SK-N-SH treated with all-trans-retinoic acid at 6 μM for 48 hours (cell line): Measurements from ENCODE around the gene MAPK14.

ENCODE experiments used
- ATAC-seq: fragments of 200-7000 bp; cut with Tn5 transposase; 3 replicates; pipeline ENCODE4 v1.9.1; 2020; ENCODE audit warnings: mild to moderate bottlenecking, moderate library complexity
- ARNTL ChIP-seq: fragments of 450-650 bp; formaldehyde crosslinking; IDR thresholded peaks from 2 replicates; pipeline ENCODE4 v1.5.0; 2020; ENCODE audit warnings: low read depth, mild to moderate bottlenecking, moderate library complexity, borderline replicate concordance
- BACH2 ChIP-seq: fragments of 250-450 bp; sonication (Bioruptor Pico); IDR thresholded peaks from 2 replicates; pipeline ENCODE4 v1.9.0; 2021; ENCODE audit warnings: mild to moderate bottlenecking, borderline replicate concordance
- CSDC2 ChIP-seq: fragments of 250-450 bp; sonication (Bioruptor Pico); IDR thresholded peaks from 2 replicates; pipeline ENCODE4 v1.5.0; 2020; ENCODE audit warnings: mild to moderate bottlenecking, moderate library complexity
- ESRRG ChIP-seq: fragments of 250-450 bp; sonication (Bioruptor Pico); IDR thresholded peaks from 2 replicates; pipeline ENCODE4 v1.6.1; 2021; ENCODE audit warnings: mild to moderate bottlenecking
- GLIS3 ChIP-seq: fragments of 250-450 bp; sonication (Bioruptor Pico); IDR thresholded peaks from 2 replicates; pipeline ENCODE4 v1.5.0; 2020; ENCODE audit warnings: mild to moderate bottlenecking, moderate library complexity
- ISL1 ChIP-seq: fragments of 250-450 bp; sonication (Bioruptor Pico); IDR thresholded peaks from 2 replicates; pipeline ENCODE4 v2.1.2; 2022; ENCODE audit warnings: mild to moderate bottlenecking, moderate library complexity
- OSR1 ChIP-seq: fragments of 250-450 bp; sonication (Bioruptor Pico); IDR thresholded peaks from 2 replicates; pipeline ENCODE4 v1.8.0; 2022; ENCODE audit warnings: moderate library complexity, mild to moderate bottlenecking, inconsistent platforms
- RARB ChIP-seq: fragments of 250-450 bp; sonication (Bioruptor Pico); IDR thresholded peaks from 2 replicates; pipeline ENCODE4 v1.8.0; 2021; ENCODE audit warnings: mild to moderate bottlenecking, moderate library complexity
- SNAI2 ChIP-seq: fragments of 250-450 bp; sonication (Bioruptor Pico); IDR thresholded peaks from 2 replicates; pipeline ENCODE4 v1.5.0; 2020; ENCODE audit warnings: mild to moderate bottlenecking, moderate library complexity
- TCF4 ChIP-seq: fragments of 250-450 bp; sonication (Bioruptor Pico); IDR thresholded peaks from 2 replicates; pipeline ENCODE4 v1.8.0; 2021; ENCODE audit warnings: mild to moderate bottlenecking, moderate library complexity, borderline replicate concordance
- TOX ChIP-seq: fragments of 250-450 bp; sonication (Bioruptor Pico); IDR thresholded peaks from 2 replicates; pipeline ENCODE4 v1.8.0; 2021; ENCODE audit warnings: mild to moderate bottlenecking, moderate library complexity, borderline replicate concordance
- ZFP3 ChIP-seq: fragments of 250-450 bp; sonication (Bioruptor Pico); IDR thresholded peaks from 2 replicates; pipeline ENCODE4 v1.5.0; 2020; ENCODE audit warnings: mild to moderate bottlenecking, moderate library complexity
- ZFP30 ChIP-seq: fragments of 450-650 bp; formaldehyde crosslinking; IDR thresholded peaks from 2 replicates; pipeline ENCODE4 v1.5.0; 2022; ENCODE audit warnings: mild to moderate bottlenecking, moderate library complexity
- ZNF565 ChIP-seq: fragments of 450-650 bp; formaldehyde crosslinking; conservative IDR thresholded peaks from 2 replicates; pipeline ENCODE4 v1.5.0; 2020; ENCODE audit warnings: low read depth, mild to moderate bottlenecking, moderate library complexity
- ZNF70 ChIP-seq: fragments of 450-650 bp; formaldehyde crosslinking; IDR thresholded peaks from 2 replicates; pipeline ENCODE4 v1.5.0; 2020; ENCODE audit warnings: mild to moderate bottlenecking, moderate library complexity
- ZNF8 ChIP-seq: fragments of 450-650 bp; formaldehyde crosslinking; IDR thresholded peaks from 2 replicates; pipeline ENCODE4 v1.5.0; 2020; ENCODE audit warnings: mild to moderate bottlenecking, moderate library complexity
- TF ChIP-seq, protein P1 (sequence below): fragments of 250-450 bp; sonication (Bioruptor Pico); IDR thresholded peaks from 2 replicates; pipeline ENCODE4 v1.5.0; 2020; ENCODE audit warnings: mild to moderate bottlenecking, moderate library complexity
- TF ChIP-seq, protein P2 (sequence below): fragments of 250-450 bp; sonication (Bioruptor Pico); IDR thresholded peaks from 2 replicates; pipeline ENCODE4 v1.5.1; 2020; ENCODE audit warnings: low read depth, mild to moderate bottlenecking, moderate library complexity
- TF ChIP-seq, protein P3 (sequence below): fragments of 250-450 bp; sonication (Bioruptor Pico); IDR thresholded peaks from 2 replicates; pipeline ENCODE4 v1.8.0; 2021; ENCODE audit warnings: low read depth, mild to moderate bottlenecking, moderate library complexity, borderline replicate concordance
- TF ChIP-seq, protein P4 (sequence below): fragments of 250-450 bp; sonication (Bioruptor Pico); IDR thresholded peaks from 2 replicates; pipeline ENCODE4 v1.8.0; 2020; ENCODE audit warnings: mild to moderate bottlenecking, moderate library complexity, borderline replicate concordance

MAPK14 gene

DNA sequence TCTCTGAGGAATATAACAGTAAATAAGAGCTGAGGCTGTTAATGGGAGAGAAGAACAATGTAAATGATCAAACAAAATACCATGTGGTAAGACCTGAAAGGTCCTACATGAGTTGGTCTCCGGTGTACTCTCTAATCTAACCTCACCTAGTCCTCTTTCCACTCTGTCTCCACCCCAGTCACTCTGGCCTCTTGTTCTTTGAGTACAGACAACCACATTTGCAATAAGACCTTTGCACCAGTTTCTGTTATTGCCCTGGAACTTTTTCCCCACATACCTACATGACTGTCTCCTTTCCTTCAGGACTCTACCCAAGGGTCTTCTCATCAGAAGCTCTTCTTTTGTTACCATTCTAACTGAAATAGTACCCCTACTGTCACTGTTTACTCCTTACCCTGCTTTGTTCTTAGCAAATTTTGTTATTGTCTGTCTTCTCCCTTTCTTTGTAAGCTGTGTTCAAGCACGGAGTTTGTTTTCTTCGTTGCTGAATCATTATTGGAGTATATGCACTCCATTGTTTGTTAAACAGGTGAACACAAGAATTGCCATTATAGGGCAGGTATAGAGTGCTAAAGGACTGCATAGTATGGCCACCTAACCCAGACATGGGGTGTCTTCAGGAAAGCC is 37.3 kb downstream of the MAPK14 start:
- no peak for ATAC-seq
- TF ChIP-seq ARNTL (CRISPR knock-in tag) (no peak), GLIS3 (CRISPR knock-in tag) (no peak), SNAI2 (CRISPR knock-in tag) (no peak), ZFP30 (CRISPR knock-in tag) (no peak), ISL1 (no peak), ZNF8 (CRISPR knock-in tag) (no peak), OSR1 (CRISPR knock-in tag) (no peak), ZNF565 (CRISPR knock-in tag) (no peak), ZFP3 (CRISPR knock-in tag) (no peak), BACH2 (CRISPR knock-in tag) (no peak), ZNF70 (no peak), TOX (CRISPR knock-in tag) (no peak), CSDC2 (CRISPR knock-in tag) (no peak), RARB (no peak), ESRRG (CRISPR knock-in tag) (no peak)
- TF ChIP-seq, protein P1, sequence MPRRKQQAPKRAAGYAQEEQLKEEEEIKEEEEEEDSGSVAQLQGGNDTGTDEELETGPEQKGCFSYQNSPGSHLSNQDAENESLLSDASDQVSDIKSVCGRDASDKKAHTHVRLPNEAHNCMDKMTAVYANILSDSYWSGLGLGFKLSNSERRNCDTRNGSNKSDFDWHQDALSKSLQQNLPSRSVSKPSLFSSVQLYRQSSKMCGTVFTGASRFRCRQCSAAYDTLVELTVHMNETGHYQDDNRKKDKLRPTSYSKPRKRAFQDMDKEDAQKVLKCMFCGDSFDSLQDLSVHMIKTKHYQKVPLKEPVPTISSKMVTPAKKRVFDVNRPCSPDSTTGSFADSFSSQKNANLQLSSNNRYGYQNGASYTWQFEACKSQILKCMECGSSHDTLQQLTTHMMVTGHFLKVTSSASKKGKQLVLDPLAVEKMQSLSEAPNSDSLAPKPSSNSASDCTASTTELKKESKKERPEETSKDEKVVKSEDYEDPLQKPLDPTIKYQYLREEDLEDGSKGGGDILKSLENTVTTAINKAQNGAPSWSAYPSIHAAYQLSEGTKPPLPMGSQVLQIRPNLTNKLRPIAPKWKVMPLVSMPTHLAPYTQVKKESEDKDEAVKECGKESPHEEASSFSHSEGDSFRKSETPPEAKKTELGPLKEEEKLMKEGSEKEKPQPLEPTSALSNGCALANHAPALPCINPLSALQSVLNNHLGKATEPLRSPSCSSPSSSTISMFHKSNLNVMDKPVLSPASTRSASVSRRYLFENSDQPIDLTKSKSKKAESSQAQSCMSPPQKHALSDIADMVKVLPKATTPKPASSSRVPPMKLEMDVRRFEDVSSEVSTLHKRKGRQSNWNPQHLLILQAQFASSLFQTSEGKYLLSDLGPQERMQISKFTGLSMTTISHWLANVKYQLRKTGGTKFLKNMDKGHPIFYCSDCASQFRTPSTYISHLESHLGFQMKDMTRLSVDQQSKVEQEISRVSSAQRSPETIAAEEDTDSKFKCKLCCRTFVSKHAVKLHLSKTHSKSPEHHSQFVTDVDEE (CRISPR knock-in tag) = no peak
- TF ChIP-seq, protein P2, sequence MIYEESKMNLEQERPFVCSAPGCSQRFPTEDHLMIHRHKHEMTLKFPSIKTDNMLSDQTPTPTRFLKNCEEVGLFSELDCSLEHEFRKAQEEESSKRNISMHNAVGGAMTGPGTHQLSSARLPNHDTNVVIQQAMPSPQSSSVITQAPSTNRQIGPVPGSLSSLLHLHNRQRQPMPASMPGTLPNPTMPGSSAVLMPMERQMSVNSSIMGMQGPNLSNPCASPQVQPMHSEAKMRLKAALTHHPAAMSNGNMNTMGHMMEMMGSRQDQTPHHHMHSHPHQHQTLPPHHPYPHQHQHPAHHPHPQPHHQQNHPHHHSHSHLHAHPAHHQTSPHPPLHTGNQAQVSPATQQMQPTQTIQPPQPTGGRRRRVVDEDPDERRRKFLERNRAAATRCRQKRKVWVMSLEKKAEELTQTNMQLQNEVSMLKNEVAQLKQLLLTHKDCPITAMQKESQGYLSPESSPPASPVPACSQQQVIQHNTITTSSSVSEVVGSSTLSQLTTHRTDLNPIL (CRISPR knock-in tag) = no peak
- TF ChIP-seq, protein P3, sequence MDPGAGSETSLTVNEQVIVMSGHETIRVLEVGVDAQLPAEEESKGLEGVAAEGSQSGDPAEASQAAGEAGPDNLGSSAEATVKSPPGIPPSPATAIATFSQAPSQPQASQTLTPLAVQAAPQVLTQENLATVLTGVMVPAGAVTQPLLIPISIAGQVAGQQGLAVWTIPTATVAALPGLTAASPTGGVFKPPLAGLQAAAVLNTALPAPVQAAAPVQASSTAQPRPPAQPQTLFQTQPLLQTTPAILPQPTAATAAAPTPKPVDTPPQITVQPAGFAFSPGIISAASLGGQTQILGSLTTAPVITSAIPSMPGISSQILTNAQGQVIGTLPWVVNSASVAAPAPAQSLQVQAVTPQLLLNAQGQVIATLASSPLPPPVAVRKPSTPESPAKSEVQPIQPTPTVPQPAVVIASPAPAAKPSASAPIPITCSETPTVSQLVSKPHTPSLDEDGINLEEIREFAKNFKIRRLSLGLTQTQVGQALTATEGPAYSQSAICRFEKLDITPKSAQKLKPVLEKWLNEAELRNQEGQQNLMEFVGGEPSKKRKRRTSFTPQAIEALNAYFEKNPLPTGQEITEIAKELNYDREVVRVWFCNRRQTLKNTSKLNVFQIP (CRISPR knock-in tag) = no peak

DNA sequence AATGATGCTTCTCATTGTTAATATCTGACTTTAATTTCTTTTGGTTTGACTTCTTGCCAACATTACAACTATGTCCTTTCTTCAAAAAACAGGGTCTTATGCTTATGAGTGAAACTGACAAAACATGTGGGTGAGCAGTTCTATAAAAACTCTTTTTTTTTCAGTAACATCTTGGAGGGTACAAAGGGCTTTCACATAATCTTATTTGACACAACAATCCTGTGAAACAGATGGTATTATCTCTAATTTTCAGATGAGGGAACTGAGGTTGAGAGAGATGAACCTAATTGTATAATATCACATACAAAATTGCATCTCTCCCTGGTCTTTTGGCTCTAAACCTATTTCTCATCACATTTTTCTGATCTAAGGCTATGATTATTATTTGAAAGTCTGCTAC is 38.3 kb downstream of the MAPK14 start:
- ATAC-seq = no peak; the same call in 2 of the 3 replicates
- TF ChIP-seq CSDC2 (CRISPR knock-in tag) (no peak), ZNF565 (CRISPR knock-in tag) (no peak), OSR1 (CRISPR knock-in tag) (no peak), SNAI2 (CRISPR knock-in tag) (no peak), ZFP3 (CRISPR knock-in tag) (no peak), TCF4 (no peak)
- TF ChIP-seq, protein P1 (CRISPR knock-in tag) = no peak

DNA sequence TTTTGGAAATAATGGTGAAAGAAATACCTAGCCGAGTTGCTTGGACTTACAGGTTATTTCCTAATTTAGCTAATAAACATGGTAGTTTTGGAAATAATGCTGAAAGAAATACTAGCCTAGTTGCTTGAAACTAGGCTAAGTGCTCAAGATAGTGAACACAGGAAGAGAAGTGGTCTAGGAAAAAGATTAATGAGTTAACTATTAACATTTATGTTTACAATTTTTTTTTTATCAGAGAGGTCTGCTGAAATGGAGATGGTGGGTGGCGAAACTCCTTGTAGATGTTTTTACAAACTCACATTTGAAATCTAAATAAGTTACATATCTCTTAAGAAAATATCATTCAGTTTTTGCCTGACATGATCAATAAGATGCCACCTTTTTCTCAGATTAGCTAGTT is 39.2 kb downstream of the MAPK14 start:
- no peak for ATAC-seq
- TF ChIP-seq RARB (no peak), BACH2 (CRISPR knock-in tag) (no peak)
- TF ChIP-seq, protein P4, sequence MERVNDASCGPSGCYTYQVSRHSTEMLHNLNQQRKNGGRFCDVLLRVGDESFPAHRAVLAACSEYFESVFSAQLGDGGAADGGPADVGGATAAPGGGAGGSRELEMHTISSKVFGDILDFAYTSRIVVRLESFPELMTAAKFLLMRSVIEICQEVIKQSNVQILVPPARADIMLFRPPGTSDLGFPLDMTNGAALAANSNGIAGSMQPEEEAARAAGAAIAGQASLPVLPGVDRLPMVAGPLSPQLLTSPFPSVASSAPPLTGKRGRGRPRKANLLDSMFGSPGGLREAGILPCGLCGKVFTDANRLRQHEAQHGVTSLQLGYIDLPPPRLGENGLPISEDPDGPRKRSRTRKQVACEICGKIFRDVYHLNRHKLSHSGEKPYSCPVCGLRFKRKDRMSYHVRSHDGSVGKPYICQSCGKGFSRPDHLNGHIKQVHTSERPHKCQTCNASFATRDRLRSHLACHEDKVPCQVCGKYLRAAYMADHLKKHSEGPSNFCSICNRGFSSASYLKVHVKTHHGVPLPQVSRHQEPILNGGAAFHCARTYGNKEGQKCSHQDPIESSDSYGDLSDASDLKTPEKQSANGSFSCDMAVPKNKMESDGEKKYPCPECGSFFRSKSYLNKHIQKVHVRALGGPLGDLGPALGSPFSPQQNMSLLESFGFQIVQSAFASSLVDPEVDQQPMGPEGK = no peak
- TF ChIP-seq, all 23 proteins: peak for 0
